ENCODE measurements around the gene SLC34A1.
"Not testable (repeated sequence)": the region's sequence is repeated elsewhere in the genome, so short reads cannot be mapped to it uniquely, and the experiment has no call there.

SLC34A1 gene

GRCh38 chr5:177384134-177384533 lies at the start of gene SLC34A1:
SLC34A1 (plus strand) TSS chr5:177384434; CDS start chr5:177385742, 1,308 bp downstream.
- DNase-seq (ENCODE audit: low read depth) = no peak

GRCh38 chr5:177334781-177335700 lies 49.2 kb upstream of the SLC34A1 start:
- no peak for DNase-seq (ENCODE audit: low read depth)

- DNase-seq (ENCODE audit: low read depth) = no peak
These were observed 48.6 kb upstream of the SLC34A1 start for GRCh38 chr5:177335701-177336065.

- no peak for DNase-seq (ENCODE audit: low read depth)
These were observed 48.1 kb upstream of the SLC34A1 start for GRCh38 chr5:177336112-177336511.

GRCh38 chr5:177336603-177337494 lies 47.4 kb upstream of the SLC34A1 start:
- no peak for DNase-seq (ENCODE audit: low read depth)

GRCh38 chr5:177338251-177339106 lies 45.8 kb upstream of the SLC34A1 start:
- no peak for DNase-seq (ENCODE audit: low read depth)

- no peak for DNase-seq (ENCODE audit: low read depth)
These were observed 45.1 kb upstream of the SLC34A1 start for GRCh38 chr5:177339107-177339638.

- DNase-seq (ENCODE audit: low read depth) = not testable (repeated sequence)
These were observed 41.2 kb upstream of the SLC34A1 start for GRCh38 chr5:177343000-177343399.

- no peak for DNase-seq (ENCODE audit: low read depth)
These were observed 40.5 kb upstream of the SLC34A1 start for GRCh38 chr5:177343777-177344176.

- no peak for DNase-seq (ENCODE audit: low read depth)
These were observed 39.3 kb upstream of the SLC34A1 start for GRCh38 chr5:177344891-177345290.

GRCh38 chr5:177346820-177347219 lies 37.4 kb upstream of the SLC34A1 start:
- DNase-seq (ENCODE audit: low read depth) = no peak

GRCh38 chr5:177347699-177348098 lies 36.5 kb upstream of the SLC34A1 start:
- no peak for DNase-seq (ENCODE audit: low read depth)

GRCh38 chr5:177349362-177349647 lies 34.9 kb upstream of the SLC34A1 start:
- DNase-seq (ENCODE audit: low read depth) = no peak

GRCh38 chr5:177349762-177350161 lies 34.5 kb upstream of the SLC34A1 start:
- DNase-seq (ENCODE audit: low read depth) = no peak

GRCh38 chr5:177350776-177351391 lies 33.4 kb upstream of the SLC34A1 start:
- no peak for DNase-seq (ENCODE audit: low read depth)

GRCh38 chr5:177351392-177352329 lies 32.6 kb upstream of the SLC34A1 start, which contains the start of gene LMAN2:
LMAN2 (minus strand) TSS chr5:177351668; CDS start chr5:177351647, 21 bp downstream.
- DNase-seq (ENCODE audit: low read depth) = peak; percentile 82

GRCh38 chr5:177353093-177353492 lies 31.1 kb upstream of the SLC34A1 start:
- no peak for DNase-seq (ENCODE audit: low read depth)

GRCh38 chr5:177354256-177354655 lies 30.0 kb upstream of the SLC34A1 start:
- DNase-seq (ENCODE audit: low read depth) = no peak

GRCh38 chr5:177354711-177355110 lies 29.5 kb upstream of the SLC34A1 start:
- DNase-seq (ENCODE audit: low read depth) = no peak
